ENCODE measurements around the gene DYNLT2.

- TF ChIP-seq CTCF (IDR thresholded peaks at IDR 0.05; ENCODE audit: low read depth, low read length) (no peak), MYC (IDR thresholded peaks at IDR 0.05; ENCODE audit: low read depth, low read length) (no peak), POLR2A (IDR thresholded peaks at IDR 0.05; ENCODE audit: extremely low read depth, insufficient read length) (no peak)
- TF ChIP-seq, protein P1, sequence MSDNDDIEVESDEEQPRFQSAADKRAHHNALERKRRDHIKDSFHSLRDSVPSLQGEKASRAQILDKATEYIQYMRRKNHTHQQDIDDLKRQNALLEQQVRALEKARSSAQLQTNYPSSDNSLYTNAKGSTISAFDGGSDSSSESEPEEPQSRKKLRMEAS (IDR thresholded peaks at IDR 0.05; ENCODE audit: low read depth, low read length): 0 out of 2 replicates have a peak, but pooled peaks have one; percentile 13
These were observed 28.8 kb downstream of the DYNLT2 start for GRCh38 chr6:169722362-169723199.

Measured in NB4 (cell line).